Endothelial cell of hepatic sinusoid (primary cell): ENCODE data around the gene ABI3.

Experiments used
- in situ Hi-C: cut with HindIII; loops from 2 replicates; pipeline ENCODE4 v1.10.0; 2017; ENCODE audit warnings: low sequenced_read_pairs

ABI3 gene

GRCh38 chr17:49196520-49196919, 14.0 kb upstream of the ABI3 start:
- in situ Hi-C loops = no loop called here

GRCh38 chr17:49197346-49197998, 13.0 kb upstream of the ABI3 start:
- in situ Hi-C loops = no loop called here

GRCh38 chr17:49198211-49198610, 12.3 kb upstream of the ABI3 start:
- in situ Hi-C loops = no loop called here

- in situ Hi-C loops = no loop called here
Measured at GRCh38 chr17:49200423-49201083, 10.0 kb upstream of the ABI3 start.

- in situ Hi-C loops = no loop called here
Measured at GRCh38 chr17:49201481-49201927, 9.0 kb upstream of the ABI3 start.

- in situ Hi-C loops = no loop called here
Measured at GRCh38 chr17:49203796-49204195, 6.7 kb upstream of the ABI3 start.

GRCh38 chr17:49204516-49204915, 6.0 kb upstream of the ABI3 start:
- in situ Hi-C loops = no loop called here

GRCh38 chr17:49209061-49209571, 1.4 kb upstream of the ABI3 start:
- in situ Hi-C loops = no loop called here

GRCh38 chr17:49213399-49213798, 2.9 kb downstream of the ABI3 start:
- in situ Hi-C loops = no loop called here

- in situ Hi-C loops = no loop called here
Measured at GRCh38 chr17:49213847-49214246, 3.3 kb downstream of the ABI3 start.

- in situ Hi-C loops = no loop called here
Measured at GRCh38 chr17:49214676-49215360, 4.3 kb downstream of the ABI3 start.

GRCh38 chr17:49216482-49216881, 6.0 kb downstream of the ABI3 start:
- in situ Hi-C loops = no loop called here

GRCh38 chr17:49216953-49217650, 6.6 kb downstream of the ABI3 start:
- in situ Hi-C loops = no loop called here

GRCh38 chr17:49217651-49218413, 7.3 kb downstream of the ABI3 start:
- in situ Hi-C loops = no loop called here

GRCh38 chr17:49218941-49219913, 8.7 kb downstream of the ABI3 start:
- in situ Hi-C loops = no loop called here

- in situ Hi-C loops = no loop called here
Measured at GRCh38 chr17:49219987-49220386, 9.5 kb downstream of the ABI3 start.

- in situ Hi-C loops = no loop called here
Measured at GRCh38 chr17:49223168-49223516, 12.6 kb downstream of the ABI3 start.

GRCh38 chr17:49223517-49224197, 13.2 kb downstream of the ABI3 start:
- in situ Hi-C loops = no loop called here
